ENCODE measurements around the gene TMEM221.
A peak's percentile ranks its signal among the peaks of the same experiment; 100 is the strongest.

Gene TMEM221

GRCh38 chr19:17490411-17490810 is 41.9 kb upstream of the TMEM221 start:
- Mint-ChIP-seq H3K36me3 (ENCODE audit: low read depth) (peaks cover 9% of the 10 kb centered on the region), H3K27ac (no peak overlapping the region), H3K27me3 (ENCODE audit: low read depth) (no peaks in the 10 kb centered on the region)

GRCh38 chr19:17489392-17490030 is 41.0 kb upstream of the TMEM221 start:
- TF ChIP-seq CTCF (IDR thresholded peaks at IDR 0.05; ENCODE audit: unreplicated experiment in 3 of 3) = no peak
- H3K27me3 Mint-ChIP-seq (ENCODE audit: low read depth) = no peaks in the 10 kb centered on the region

More at GRCh38 chr19:17490411-17490810, 41.9 kb upstream of the TMEM221 start:
- no peak for TF ChIP-seq CTCF (IDR thresholded peaks at IDR 0.05; ENCODE audit: unreplicated experiment in 3 of 3)
- Mint-ChIP-seq H3K9me3 (no peaks in the 10 kb centered on the region), H3K4me3 (no peak overlapping the region), H3K4me1 (peaks cover 13% of the 10 kb centered on the region)

GRCh38 chr19:17488593-17489391 is 40.3 kb upstream of the TMEM221 start:
- TF ChIP-seq CTCF (IDR thresholded peaks at IDR 0.05; ENCODE audit: unreplicated experiment in 3 of 3) = peak; percentile 12 to 50 (median 16)
- Mint-ChIP-seq H3K27me3 (ENCODE audit: low read depth) (no peaks in the 10 kb centered on the region), H3K9me3 (no peaks in the 10 kb centered on the region), H3K4me3 (peak overlapping the region in 2 of 3 experiments; percentile 34 to 36), H3K36me3 (ENCODE audit: low read depth) (peaks cover 12% of the 10 kb centered on the region), H3K4me1 (peaks cover 13% of the 10 kb centered on the region), H3K27ac (peak overlapping the region in 2 of 3 experiments; percentile 7 to 40)

More at GRCh38 chr19:17489392-17490030, 41.0 kb upstream of the TMEM221 start:
- Mint-ChIP-seq H3K27ac (peak overlapping the region in 2 of 3 experiments; percentile 17 to 30), H3K4me3 (no peak overlapping the region), H3K9me3 (no peaks in the 10 kb centered on the region), H3K36me3 (ENCODE audit: low read depth) (peaks cover 9% of the 10 kb centered on the region), H3K4me1 (peaks cover 13% of the 10 kb centered on the region)

- Mint-ChIP-seq H3K4me1 (peaks cover 13% of the 10 kb centered on the region), H3K4me3 (no peak overlapping the region), H3K27me3 (ENCODE audit: low read depth) (no peaks in the 10 kb centered on the region), H3K27ac (no peak overlapping the region), H3K9me3 (no peaks in the 10 kb centered on the region), H3K36me3 (ENCODE audit: low read depth) (peaks cover 12% of the 10 kb centered on the region)
- no peak for TF ChIP-seq CTCF (IDR thresholded peaks at IDR 0.05; ENCODE audit: unreplicated experiment in 3 of 3)
Observed at GRCh38 chr19:17487284-17488121, 39.0 kb upstream of the TMEM221 start.

- peaks cover 12% of the 10 kb centered on the region for H3K36me3 Mint-ChIP-seq (ENCODE audit: low read depth)
- no peaks in the 10 kb centered on the region for H3K27me3 Mint-ChIP-seq (ENCODE audit: low read depth)
- H3K4me3 Mint-ChIP-seq = no peak overlapping the region
- H3K9me3 Mint-ChIP-seq = no peaks in the 10 kb centered on the region
- H3K4me1 Mint-ChIP-seq = peaks cover 8% of the 10 kb centered on the region
- H3K27ac Mint-ChIP-seq = no peak overlapping the region
- TF ChIP-seq CTCF (IDR thresholded peaks at IDR 0.05; ENCODE audit: unreplicated experiment in 3 of 3) = no peak
Observed at GRCh38 chr19:17486545-17487240, 38.2 kb upstream of the TMEM221 start.

Measured in nephron (organoid).